PC-9 (cell line): ENCODE data around the gene CCDC136.

ENCODE experiments used
- EZH2 ChIP-seq: fragments of 200-600 bp; sonication (generic); IDR thresholded peaks from 2 replicates; pipeline ENCODE4 v1.8.0; 2017; ENCODE audit warnings: antibody characterized with exemption, low read depth
- TF ChIP-seq, protein P1 (sequence below): fragments of 200-600 bp; sonication (generic); conservative IDR thresholded peaks from 2 replicates; pipeline ENCODE4 v1.6.1; 2017; ENCODE audit warnings: mixed run types, antibody characterized with exemption, mild to moderate bottlenecking, moderate library complexity

DNA sequence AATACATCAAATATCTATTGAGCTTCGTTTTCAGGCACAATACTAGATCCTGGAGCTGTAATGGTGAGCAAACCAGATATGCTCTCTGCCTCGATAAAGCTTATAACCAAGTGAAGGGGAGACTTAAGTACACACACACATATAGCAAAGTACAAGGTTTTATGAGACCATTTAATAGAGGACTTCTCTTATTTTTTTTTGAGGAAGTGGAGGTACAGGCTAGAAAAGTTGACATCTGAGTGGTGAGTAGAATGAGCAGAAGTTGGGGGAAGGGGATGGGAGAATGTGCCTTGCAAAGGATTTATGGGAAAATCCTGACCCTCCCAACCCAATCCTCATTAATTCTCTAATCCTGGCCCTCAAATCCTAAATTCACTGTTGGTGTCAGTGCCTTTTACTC is 7.7 kb downstream of the CCDC136 start:
- TF ChIP-seq, protein P1, sequence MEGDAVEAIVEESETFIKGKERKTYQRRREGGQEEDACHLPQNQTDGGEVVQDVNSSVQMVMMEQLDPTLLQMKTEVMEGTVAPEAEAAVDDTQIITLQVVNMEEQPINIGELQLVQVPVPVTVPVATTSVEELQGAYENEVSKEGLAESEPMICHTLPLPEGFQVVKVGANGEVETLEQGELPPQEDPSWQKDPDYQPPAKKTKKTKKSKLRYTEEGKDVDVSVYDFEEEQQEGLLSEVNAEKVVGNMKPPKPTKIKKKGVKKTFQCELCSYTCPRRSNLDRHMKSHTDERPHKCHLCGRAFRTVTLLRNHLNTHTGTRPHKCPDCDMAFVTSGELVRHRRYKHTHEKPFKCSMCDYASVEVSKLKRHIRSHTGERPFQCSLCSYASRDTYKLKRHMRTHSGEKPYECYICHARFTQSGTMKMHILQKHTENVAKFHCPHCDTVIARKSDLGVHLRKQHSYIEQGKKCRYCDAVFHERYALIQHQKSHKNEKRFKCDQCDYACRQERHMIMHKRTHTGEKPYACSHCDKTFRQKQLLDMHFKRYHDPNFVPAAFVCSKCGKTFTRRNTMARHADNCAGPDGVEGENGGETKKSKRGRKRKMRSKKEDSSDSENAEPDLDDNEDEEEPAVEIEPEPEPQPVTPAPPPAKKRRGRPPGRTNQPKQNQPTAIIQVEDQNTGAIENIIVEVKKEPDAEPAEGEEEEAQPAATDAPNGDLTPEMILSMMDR, result no peak
- no peak for TF ChIP-seq EZH2
